ENCODE measurements around the gene DCAF5.

- TF ChIP-seq CTCF (IDR thresholded peaks at IDR 0.05) (no peak), POLR2A (IDR thresholded peaks at IDR 0.05) (no peak)
These were observed at the start of gene DCAF5 for GRCh38 chr14:69152902-69153151.
